Activated CD4-positive, alpha-beta T cell treated with anti-CD3 and anti-CD28 coated beads, Interleukin-10, Interleukin-2, amounts not matched to agents 100 ng/mL and 50 ng/mL, durations not matched to agents 16 hours and 8 hours (primary cell): Measurements from ENCODE around the gene ETV6.

ENCODE experiments used
- DNase-seq: peaks from one replicate; pipeline ENCODE4 v3.0.0-alpha.2; 2020

The ETV6 gene

DNA sequence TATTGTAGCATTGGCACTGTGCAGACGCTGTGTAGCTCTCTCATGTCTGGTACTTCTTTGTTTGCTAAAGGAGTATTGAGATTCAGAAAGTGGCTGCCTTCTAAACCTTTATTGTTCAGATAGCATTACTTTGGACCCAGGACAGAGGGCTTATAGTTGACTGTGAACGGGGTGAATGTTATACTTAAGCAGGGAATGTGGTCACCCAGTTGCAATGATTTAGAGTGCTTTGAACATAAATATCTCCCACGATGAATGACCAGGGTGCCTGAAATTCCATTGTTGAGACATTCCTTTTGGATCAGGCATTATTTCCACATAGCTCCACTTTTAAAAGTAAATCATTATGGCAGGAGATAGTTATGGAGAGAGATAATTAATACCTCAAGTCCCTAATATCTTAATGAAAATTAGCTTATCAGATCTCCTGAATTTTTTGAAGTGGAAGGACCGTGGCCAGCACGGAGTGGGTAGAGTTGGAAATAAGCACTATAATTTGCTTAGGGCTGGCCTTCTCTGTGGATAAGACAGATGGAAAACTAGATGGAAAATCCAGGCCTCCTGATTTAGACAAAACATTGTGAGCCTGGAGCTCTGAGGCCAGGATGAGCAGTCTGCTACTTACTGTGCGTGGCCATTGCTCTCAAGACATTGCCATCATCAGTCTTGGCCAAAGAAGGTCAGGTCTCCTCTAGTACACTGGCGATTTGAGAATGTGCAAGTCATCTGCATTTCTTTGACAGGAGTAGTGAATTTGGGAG lies 114.5 kb downstream of the ETV6 start:
- DNase-seq = no peak

- no peak for DNase-seq
Measured at GRCh38 chr12:11764837-11765236, 115.4 kb downstream of the ETV6 start.

DNA sequence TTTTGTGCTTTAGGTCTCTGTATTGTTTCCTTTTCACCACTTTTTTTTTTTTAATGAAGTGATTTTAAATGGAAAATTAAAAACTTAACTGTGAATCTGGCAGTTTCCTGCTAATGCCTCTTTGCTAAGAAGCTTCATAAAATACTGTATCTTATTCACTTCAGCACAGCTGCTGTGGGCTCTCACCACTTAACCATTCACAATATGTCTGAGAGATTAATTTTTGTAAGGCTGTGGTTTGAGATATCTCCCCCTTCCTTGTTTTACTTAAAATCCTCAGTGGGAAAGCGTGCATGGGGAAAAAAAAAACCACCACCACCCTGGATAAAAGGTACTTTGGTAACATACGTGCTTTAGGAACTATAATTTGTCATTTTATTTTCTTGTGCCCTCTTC lies 115.9 kb downstream of the ETV6 start:
- DNase-seq = no peak

DNA sequence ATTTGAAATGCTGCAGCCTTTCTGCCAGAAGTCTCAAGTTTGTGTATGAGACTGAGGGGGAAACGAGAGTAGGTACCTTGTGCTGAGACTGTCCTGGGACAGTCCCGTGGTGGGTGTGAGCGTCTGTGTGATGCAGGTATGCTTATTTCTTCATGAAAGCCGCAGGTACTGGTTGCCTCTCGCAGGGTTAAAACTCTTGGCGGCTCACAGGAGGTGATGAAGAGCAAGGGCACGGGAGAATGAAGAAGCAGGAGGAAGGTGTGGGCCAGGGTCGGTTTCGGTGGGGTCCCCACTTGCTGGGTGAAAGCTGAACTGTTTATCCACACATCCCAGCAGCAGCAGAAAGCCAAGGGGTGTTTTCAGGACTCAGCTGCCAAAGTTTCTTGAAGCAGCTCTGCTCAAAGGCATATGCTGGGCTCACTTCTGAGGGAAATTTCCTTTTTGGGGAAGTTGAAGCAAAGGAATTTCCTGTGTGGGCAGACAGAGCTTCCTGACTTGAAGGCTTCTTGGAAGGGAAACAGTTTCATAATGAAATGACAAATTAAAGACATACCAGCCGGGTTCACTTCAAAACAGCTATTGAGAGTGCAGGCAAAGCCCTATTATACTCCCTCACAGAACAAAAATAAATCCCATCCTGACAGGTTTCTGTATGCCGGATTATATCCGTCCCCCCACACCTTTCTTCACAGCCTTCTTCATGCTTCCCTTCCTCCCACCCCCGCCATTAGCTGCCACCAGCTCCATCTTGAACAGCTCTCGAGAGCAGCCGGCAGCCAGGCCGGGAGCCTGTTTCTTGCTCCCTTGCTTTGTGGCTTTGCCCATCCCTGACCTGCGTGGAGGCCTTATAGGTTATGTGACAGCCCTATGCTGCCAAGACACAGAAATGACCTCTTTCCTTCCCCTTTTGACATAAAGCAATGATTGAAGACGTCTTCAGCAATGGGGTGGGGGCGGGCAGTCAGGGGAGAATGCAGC lies 116.6 kb downstream of the ETV6 start:
- DNase-seq = peak; percentile 72

- no peak for DNase-seq
Measured at GRCh38 chr12:11767029-11767724, 117.7 kb downstream of the ETV6 start.

DNA sequence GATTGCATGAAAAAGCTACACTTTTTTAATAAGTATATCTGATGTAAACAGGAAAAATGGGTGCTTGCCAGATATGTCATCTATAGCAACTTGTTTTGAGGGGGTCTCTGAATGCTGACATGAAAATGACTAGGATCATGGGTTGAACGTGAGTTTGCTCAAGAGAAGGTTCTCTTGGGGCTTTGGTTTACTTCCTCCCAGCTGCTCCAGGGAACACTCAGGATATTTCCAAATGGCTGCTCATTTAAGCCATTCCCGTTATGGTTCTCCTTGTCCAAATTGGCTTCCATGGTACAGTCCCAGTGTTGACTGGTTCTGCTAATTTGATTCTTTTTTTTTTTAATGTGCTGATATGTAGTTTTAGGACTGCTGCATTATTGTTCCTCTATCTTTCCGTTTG lies 118.3 kb downstream of the ETV6 start:
- DNase-seq = no peak

- no peak for DNase-seq
Measured at GRCh38 chr12:11768233-11768965, 118.9 kb downstream of the ETV6 start.

- peak; percentile 36 for DNase-seq
Measured at GRCh38 chr12:11769723-11770514, 120.4 kb downstream of the ETV6 start.

- DNase-seq = peak; percentile 64
Measured at GRCh38 chr12:11771356-11771755, 121.9 kb downstream of the ETV6 start.

- peak; percentile 73 for DNase-seq
Measured at GRCh38 chr12:11771895-11772502, 122.5 kb downstream of the ETV6 start.

- DNase-seq = no peak
Measured at GRCh38 chr12:11773889-11774677, 124.6 kb downstream of the ETV6 start.

- no peak for DNase-seq
Measured at GRCh38 chr12:11774821-11775220, 125.3 kb downstream of the ETV6 start.

- no peak for DNase-seq
Measured at GRCh38 chr12:11776316-11776715, 126.8 kb downstream of the ETV6 start.

- no peak for DNase-seq
Measured at GRCh38 chr12:11777451-11777850, 128.0 kb downstream of the ETV6 start.

DNA sequence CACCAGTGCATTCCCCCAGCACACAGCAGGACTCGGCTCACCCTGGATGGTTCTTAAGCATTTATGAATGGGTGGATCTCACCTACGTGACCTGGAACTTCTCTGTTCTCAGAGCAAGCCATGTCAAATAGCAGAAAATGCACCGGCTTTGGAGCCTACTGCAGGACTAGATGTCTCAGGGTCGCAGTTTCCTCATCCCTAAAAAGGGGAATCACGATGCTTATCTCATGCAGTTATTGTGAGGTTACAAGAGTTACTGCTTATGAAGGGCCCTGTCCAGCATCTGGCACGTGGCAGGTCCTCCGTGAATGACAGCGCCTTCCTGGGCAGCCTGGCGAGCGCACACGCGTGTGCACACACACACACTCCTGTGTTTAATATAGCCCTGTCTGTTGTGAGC lies 128.5 kb downstream of the ETV6 start:
- DNase-seq = no peak

GRCh38 chr12:11778713-11779685 lies 129.5 kb downstream of the ETV6 start:
- DNase-seq = peak; percentile 66

- DNase-seq = no peak
Measured at GRCh38 chr12:11780521-11781101, 131.1 kb downstream of the ETV6 start.

GRCh38 chr12:11782914-11783420 lies 133.5 kb downstream of the ETV6 start:
- DNase-seq = no peak

GRCh38 chr12:11785712-11786111 lies 136.2 kb downstream of the ETV6 start:
- no peak for DNase-seq
